Osteocyte (in vitro differentiated cells): ENCODE results near the gene RYR3. TPM values are rescaled to one million over a fixed set of nuclear protein-coding genes. Genes with fewer than 3 reads are reported as not detected.

ENCODE experiments used
- DNase-seq: peaks from one replicate; pipeline ENCODE4 v3.0.0; 2021; ENCODE audit warnings: mixed read lengths; ENCODE audit not compliant: unreplicated experiment; ENCODE audit errors: extremely low spot score
- H3K27ac Mint-ChIP-seq: one replicate; pipeline ENCODE4 v1.8.0; 2021; ENCODE audit warnings: mild to moderate bottlenecking, mixed read lengths; ENCODE audit not compliant: unreplicated experiment
- H3K27me3 Mint-ChIP-seq: one replicate; pipeline ENCODE4 v1.8.0; 2021; ENCODE audit warnings: mixed read lengths; ENCODE audit not compliant: unreplicated experiment
- H3K36me3 Mint-ChIP-seq: one replicate; pipeline ENCODE4 v1.8.0; 2021; ENCODE audit warnings: mixed read lengths; ENCODE audit not compliant: unreplicated experiment
- H3K4me1 Mint-ChIP-seq: one replicate; pipeline ENCODE4 v1.8.0; 2021; ENCODE audit warnings: mixed read lengths; ENCODE audit not compliant: unreplicated experiment
- H3K4me3 Mint-ChIP-seq: one replicate; pipeline ENCODE4 v1.8.0; 2021; ENCODE audit warnings: mild to moderate bottlenecking, moderate library complexity, mixed read lengths; ENCODE audit not compliant: unreplicated experiment
- H3K9me3 Mint-ChIP-seq: one replicate; pipeline ENCODE4 v1.8.0; 2021; ENCODE audit warnings: mixed read lengths; ENCODE audit not compliant: unreplicated experiment
- total RNA-seq: library from RNA; stranded (reverse); gene quantifications from 2 replicates; pipeline ENCODE4 v1.2.1, GENCODE V29; 2021
- TF ChIP-seq, protein P1 (sequence below): fragments of 200-600 bp; sonication (generic); IDR thresholded peaks from 2 replicates; pipeline ENCODE4 v1.5.0; 2021; ENCODE audit warnings: antibody characterized with exemption, mild to moderate bottlenecking, moderate library complexity

The RYR3 gene
- total RNA-seq, 1 donor from 2014 or later, result not detected

DNA sequence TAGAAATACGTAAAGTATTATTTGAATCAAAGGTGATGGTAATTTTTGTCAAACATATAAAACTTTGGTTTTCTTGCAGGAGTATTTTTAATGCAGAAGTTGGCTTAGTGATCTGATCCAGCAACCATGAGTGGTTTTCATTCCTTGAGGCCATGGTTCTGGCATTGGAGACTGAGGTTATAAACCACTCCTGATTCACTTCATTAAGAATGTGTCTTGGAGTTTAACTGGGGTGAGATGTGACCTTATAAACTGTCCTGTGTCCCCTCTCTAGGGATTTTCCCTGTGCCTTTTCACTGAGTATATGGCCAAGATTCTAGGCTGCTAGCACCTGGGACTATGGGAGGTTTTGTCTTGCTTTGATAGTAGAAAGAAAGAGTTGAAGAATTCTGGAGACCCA, 94.3 kb downstream of the RYR3 start:
- Mint-ChIP-seq H3K36me3 (no peaks in the 10 kb centered on the region), H3K4me1 (no peaks in the 10 kb centered on the region), H3K4me3 (no peak overlapping the region), H3K9me3 (no peaks in the 10 kb centered on the region), H3K27me3 (peaks cover 30% of the 10 kb centered on the region), H3K27ac (no peak overlapping the region)
- no peak for DNase-seq
- TF ChIP-seq, protein P1, sequence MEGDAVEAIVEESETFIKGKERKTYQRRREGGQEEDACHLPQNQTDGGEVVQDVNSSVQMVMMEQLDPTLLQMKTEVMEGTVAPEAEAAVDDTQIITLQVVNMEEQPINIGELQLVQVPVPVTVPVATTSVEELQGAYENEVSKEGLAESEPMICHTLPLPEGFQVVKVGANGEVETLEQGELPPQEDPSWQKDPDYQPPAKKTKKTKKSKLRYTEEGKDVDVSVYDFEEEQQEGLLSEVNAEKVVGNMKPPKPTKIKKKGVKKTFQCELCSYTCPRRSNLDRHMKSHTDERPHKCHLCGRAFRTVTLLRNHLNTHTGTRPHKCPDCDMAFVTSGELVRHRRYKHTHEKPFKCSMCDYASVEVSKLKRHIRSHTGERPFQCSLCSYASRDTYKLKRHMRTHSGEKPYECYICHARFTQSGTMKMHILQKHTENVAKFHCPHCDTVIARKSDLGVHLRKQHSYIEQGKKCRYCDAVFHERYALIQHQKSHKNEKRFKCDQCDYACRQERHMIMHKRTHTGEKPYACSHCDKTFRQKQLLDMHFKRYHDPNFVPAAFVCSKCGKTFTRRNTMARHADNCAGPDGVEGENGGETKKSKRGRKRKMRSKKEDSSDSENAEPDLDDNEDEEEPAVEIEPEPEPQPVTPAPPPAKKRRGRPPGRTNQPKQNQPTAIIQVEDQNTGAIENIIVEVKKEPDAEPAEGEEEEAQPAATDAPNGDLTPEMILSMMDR, result no peak

DNA sequence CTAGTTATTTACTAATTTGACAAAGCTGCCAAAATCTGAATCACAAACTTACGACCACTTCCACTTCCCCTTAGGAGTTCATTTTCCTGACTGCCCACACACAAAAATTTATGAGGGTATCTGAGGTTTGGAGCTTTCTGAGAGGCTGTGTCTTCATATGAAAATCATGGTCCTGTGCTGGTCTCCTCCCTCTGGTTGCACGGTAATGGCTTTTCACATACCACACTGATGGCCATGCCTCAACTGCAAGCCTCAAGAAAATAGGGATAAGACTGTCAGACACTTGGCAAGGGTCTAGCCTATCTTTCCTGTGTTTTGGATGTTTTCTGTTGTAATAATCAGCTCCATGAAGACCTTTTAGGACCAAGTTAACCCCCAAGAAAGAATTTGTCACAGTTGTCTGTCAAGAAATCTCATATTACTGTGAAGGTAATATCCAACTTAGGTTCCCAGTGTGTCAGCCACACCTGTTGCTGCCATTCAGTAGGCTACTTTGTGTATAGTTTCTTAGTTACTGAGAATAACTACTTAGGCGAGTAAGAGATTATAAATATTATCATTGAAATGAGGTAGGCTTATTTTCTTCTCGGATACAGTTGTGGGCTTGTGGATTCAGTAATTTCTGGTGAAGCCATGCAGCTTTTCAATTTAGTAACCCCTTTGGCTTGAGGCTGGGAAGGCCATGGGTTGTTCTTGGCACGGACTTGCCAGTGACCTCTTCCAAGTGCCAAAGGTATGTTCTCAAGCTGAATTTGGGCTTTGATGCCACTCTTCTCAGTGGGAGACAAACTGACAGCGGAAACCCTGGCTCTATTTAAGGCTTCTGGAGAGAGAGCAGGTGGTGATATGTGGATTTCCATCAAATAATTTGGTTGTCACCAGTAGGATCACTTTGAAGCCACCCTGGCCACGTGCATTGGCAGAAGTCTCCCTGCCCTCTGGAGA, 101.1 kb downstream of the RYR3 start:
- Mint-ChIP-seq H3K27me3 (peaks cover 12% of the 10 kb centered on the region), H3K36me3 (no peaks in the 10 kb centered on the region), H3K4me1 (no peaks in the 10 kb centered on the region), H3K27ac (no peak overlapping the region), H3K9me3 (no peaks in the 10 kb centered on the region), H3K4me3 (no peak overlapping the region)
- DNase-seq, result no peak
- TF ChIP-seq, protein P1, result no peak

DNA sequence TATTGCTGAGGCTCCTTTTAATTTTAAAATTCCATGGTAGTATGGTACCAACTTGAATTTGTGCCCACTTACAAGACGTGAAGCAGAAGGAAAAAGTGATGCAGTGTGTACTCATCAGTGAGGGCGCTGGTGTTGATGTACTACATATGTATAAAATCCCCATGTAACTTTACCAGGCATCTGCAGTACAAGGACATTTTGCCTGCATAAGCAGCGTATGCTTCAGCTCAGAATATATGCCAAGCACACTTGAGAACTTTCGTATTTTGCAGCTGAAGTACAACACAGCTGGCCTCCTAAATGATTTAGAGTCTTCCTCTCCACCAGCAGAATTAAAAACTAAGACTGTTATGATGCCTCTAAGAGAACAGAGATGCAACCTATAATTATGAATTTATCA, 108.9 kb downstream of the RYR3 start:
- no peak for DNase-seq
- Mint-ChIP-seq H3K4me3 (no peak overlapping the region), H3K27ac (no peak overlapping the region), H3K27me3 (peaks cover 33% of the 10 kb centered on the region), H3K9me3 (no peaks in the 10 kb centered on the region), H3K36me3 (no peaks in the 10 kb centered on the region), H3K4me1 (no peaks in the 10 kb centered on the region)
- TF ChIP-seq, protein P1, result no peak

DNA sequence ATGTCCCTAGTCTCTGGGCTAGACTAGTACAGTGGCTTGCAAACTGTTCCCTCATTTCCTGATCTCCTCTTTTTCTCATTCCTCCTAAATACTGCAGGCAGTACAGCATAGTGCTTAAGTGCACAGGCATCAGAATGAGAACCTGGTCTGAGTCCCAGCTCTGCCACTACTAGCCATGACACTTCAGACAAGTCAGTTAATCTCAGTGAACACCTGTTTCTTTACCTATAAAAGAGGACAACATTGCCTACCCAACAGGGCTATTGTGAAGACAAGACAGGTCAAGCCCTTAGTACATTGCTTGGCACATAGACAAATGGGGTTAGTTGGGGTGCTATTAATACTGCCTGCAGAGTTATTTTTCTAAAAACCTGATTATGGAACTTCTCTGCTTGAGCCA, 113.3 kb downstream of the RYR3 start:
- no peaks in the 10 kb centered on the region for H3K36me3 Mint-ChIP-seq
- TF ChIP-seq, protein P1, result no peak
- H3K4me3 Mint-ChIP-seq, result no peak overlapping the region
- peaks cover 27% of the 10 kb centered on the region for H3K27me3 Mint-ChIP-seq
- no peaks in the 10 kb centered on the region for H3K4me1 Mint-ChIP-seq
- no peak for DNase-seq
- no peaks in the 10 kb centered on the region for H3K9me3 Mint-ChIP-seq
- no peak overlapping the region for H3K27ac Mint-ChIP-seq

DNA sequence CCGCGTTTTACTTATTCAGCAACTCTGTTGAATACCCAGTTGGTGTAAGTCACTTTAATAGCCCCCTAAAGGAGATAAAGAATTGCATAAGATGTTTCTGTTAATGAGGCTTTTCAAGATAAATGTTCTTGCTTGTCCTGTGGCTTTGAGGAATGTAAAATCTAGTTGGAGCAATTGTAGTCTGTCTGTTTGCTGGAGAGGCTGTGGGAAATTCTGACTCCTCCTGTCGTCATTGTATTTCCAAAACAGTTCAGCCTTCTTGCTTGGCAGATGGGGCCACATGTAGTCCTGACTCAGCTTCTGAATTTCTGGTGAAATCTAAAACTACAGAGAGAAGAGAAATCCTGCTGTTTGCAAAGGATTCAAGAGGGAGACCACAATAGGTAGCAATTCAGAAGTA, 114.4 kb downstream of the RYR3 start:
- H3K4me3 Mint-ChIP-seq, result no peak overlapping the region
- H3K27me3 Mint-ChIP-seq, result peaks cover 29% of the 10 kb centered on the region
- H3K9me3 Mint-ChIP-seq, result no peaks in the 10 kb centered on the region
- no peak overlapping the region for H3K27ac Mint-ChIP-seq
- DNase-seq, result no peak
- H3K36me3 Mint-ChIP-seq, result no peaks in the 10 kb centered on the region
- H3K4me1 Mint-ChIP-seq, result no peaks in the 10 kb centered on the region
- TF ChIP-seq, protein P1, result no peak
